Neutrophil (primary cell): ENCODE results near the gene NPHP4.

Experiments used
- H3K27ac ChIP-seq: fragments of 200-600 bp; sonication (generic); 2 replicates; pipeline ENCODE4 v1.5.1; 2016; ENCODE audit warnings: mild to moderate bottlenecking, moderate library complexity
- H3K27me3 ChIP-seq: fragments of 200-600 bp; sonication (generic); 2 replicates; pipeline ENCODE4 v1.6.0; 2016; ENCODE audit warnings: mild to moderate bottlenecking
- H3K36me3 ChIP-seq: fragments of 200-600 bp; sonication (generic); 2 replicates; pipeline ENCODE4 v1.5.1; 2017
- H3K4me1 ChIP-seq, 2 experiments: fragments of 200-600 bp in 1 of 2; sonication (generic) in 1 of 2; 1 replicate in 1 of 2; 2 replicates in 1 of 2; pipeline versions ENCODE4 v1.5.1 to v1.6.1; 2013 to 2016; ENCODE audit warnings: low read depth in 1 of 2, low read length in 1 of 2, mild to moderate bottlenecking in 1 of 2, moderate library complexity in 1 of 2; ENCODE audit not compliant: control insufficient read depth in 1 of 2, insufficient read depth in 1 of 2
- H3K4me3 ChIP-seq, 2 experiments: fragments of 200-600 bp in 1 of 2; sonication (generic) in 1 of 2; 1 replicate in 1 of 2; 2 replicates in 1 of 2; pipeline ENCODE4 v1.5.1; 2013 to 2016; ENCODE audit warnings: low read depth in 1 of 2, low read length in 1 of 2, mild to moderate bottlenecking in 1 of 2, moderate library complexity in 1 of 2
- H3K9me3 ChIP-seq: fragments of 200-600 bp; sonication (generic); 2 replicates; pipeline ENCODE4 v1.5.1; 2016
- CTCF ChIP-seq: fragments of 200-600 bp; sonication (generic); IDR thresholded peaks from 2 replicates; pipeline ENCODE4 v1.5.1; 2016; ENCODE audit warnings: antibody characterized with exemption

The NPHP4 gene

DNA sequence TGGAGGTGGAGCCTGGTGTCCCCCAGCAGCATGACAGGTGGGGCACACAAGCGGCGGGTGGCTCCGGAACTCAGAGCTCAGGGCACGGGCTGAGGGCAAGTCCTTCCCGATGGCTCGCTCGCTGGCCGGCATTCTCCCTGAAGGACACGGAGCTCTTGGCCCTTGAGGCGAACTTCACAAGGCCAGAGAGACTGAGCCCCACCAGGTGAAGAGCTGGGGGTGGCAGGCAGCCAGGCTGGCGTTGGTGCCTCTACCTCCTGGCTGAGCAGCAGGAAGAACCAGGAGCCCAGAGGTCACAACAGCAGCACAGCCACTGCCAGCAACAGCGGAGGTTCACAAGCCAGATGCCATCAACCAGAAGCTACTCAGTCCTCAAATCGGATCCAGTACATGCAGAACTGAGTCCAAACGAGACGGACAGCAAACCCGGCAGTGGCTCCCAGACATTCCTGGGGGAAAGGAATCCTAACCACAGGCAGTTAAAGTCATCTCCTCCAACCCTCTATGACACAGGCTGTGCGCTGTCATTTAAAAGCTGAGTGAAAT lies 54.1 kb downstream of the NPHP4 start:
- Histone ChIP-seq H3K9me3 (no peaks in the 10 kb centered on the region), H3K27ac (no peak overlapping the region), H3K4me3 (no peak overlapping the region), H3K27me3 (no peaks in the 10 kb centered on the region), H3K36me3 (no peaks in the 10 kb centered on the region), H3K4me1 (peaks cover 0 to 5% of the 10 kb centered on the region in 2 experiments)
- TF ChIP-seq CTCF, result no peak

DNA sequence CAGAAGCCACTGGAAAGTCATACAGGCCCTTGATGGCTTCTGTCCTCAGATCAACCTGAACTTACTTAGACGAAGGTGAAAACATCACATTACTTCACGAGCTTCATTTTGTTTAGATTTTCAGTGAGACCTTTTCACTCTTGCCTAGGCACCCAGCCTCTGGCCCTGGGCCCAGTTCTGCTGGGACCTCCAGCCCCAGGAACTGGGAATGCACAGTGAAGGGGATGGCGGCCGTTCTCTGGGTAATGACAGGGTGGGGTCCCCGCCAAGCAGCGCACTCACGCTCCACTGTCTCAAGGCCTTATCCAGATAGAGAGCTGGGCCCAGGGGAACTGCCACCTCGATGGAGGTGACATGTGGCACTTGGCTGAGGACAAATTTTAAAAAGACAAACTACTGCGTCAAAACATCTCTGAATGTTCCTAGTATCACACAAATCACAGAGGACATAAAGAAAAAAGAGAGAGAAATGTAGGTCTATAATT lies 54.8 kb downstream of the NPHP4 start:
- no peak for TF ChIP-seq CTCF
- Histone ChIP-seq H3K36me3 (peaks cover 6% of the 10 kb centered on the region), H3K4me3 (no peak overlapping the region), H3K27ac (no peak overlapping the region), H3K27me3 (no peaks in the 10 kb centered on the region), H3K4me1 (peaks cover 0 to 5% of the 10 kb centered on the region in 2 experiments), H3K9me3 (no peaks in the 10 kb centered on the region)

DNA sequence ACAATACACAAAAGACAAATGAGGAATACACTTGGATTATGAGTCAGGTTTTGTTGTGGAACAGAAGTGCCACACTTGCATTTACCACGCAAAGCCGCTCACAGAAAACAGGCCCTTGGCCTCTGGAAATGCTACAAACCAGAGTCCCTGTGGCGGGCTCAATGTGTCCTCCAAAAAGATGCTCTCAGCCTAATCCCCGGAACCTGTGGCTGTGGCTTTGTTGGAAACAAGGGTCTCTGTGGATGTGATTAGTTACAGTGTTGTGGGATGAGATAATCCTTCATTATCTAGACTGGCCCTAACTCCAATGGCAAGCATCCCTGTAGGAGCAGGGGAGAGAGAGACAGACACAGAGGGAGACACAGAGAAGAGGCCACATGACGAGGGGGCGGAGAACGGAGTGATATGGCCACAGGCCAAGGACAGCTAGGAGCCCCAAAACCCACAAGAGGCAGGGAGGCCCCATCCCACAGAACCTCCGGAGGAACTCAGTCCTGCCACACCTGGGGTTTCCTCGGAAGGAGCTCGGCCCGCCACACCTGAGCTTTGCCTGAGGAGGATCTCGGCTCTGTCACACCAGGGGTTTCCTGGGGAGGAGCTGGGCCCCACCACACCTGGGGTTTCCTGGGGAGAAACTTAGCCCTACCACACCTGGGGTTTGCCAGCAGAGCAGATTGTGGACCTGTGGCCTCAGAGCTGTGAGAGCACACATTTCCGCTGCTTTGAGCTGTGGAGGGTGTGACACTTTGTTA lies 55.4 kb downstream of the NPHP4 start:
- no peak overlapping the region for H3K4me3 ChIP-seq
- no peak overlapping the region for H3K27ac ChIP-seq
- H3K36me3 ChIP-seq, result peaks cover 10% of the 10 kb centered on the region
- peaks cover 0 to 5% of the 10 kb centered on the region in 2 experiments for H3K4me1 ChIP-seq
- no peaks in the 10 kb centered on the region for H3K27me3 ChIP-seq
- H3K9me3 ChIP-seq, result no peaks in the 10 kb centered on the region
- TF ChIP-seq CTCF, result no peak

GRCh38 chr1:5936126-5936525 lies 56.1 kb downstream of the NPHP4 start:
- H3K36me3 ChIP-seq, result peaks cover 10% of the 10 kb centered on the region
- H3K27me3 ChIP-seq, result no peaks in the 10 kb centered on the region
- H3K9me3 ChIP-seq, result no peaks in the 10 kb centered on the region
- H3K27ac ChIP-seq, result no peak overlapping the region
- no peak overlapping the region for H3K4me3 ChIP-seq
- peaks cover 0 to 5% of the 10 kb centered on the region in 2 experiments for H3K4me1 ChIP-seq
- no peak for TF ChIP-seq CTCF

DNA sequence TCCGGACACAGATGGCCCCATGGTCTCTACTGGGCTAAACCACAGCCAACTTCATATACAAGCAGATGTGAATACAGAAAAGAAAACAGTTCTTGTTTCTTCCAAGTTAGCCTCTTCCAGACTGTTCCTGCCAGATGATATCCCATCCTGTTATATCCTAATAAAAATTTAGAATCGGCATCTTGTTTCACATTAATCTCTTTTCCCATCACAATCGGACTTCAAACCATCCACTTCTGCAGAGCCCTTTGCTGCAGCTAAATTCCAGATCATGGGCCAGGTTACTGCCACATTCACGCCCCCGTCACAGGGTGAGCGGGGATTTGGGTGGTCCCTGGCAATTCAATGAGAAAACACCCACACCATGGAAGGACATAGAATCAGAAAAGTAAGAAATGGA lies 57.2 kb downstream of the NPHP4 start:
- Histone ChIP-seq H3K36me3 (peaks cover 10% of the 10 kb centered on the region), H3K4me3 (no peak overlapping the region), H3K27ac (no peak overlapping the region), H3K9me3 (no peaks in the 10 kb centered on the region), H3K27me3 (no peaks in the 10 kb centered on the region), H3K4me1 (peaks cover 0 to 5% of the 10 kb centered on the region in 2 experiments)
- TF ChIP-seq CTCF, result no peak
